Stimulated activated CD8-positive, alpha-beta memory T cell treated with anti-CD3 and anti-CD28 coated beads, Interleukin-4, amount 100 ng/mL, for 1 hour (primary cell): ENCODE results near the gene SLC5A1.

Experiments used
- DNase-seq, 2 donors: peaks; one replicate each; pipeline ENCODE4 v3.0.0-alpha.2; 2020; ENCODE audit warnings: low read depth in 2 of 2, low spot score in 1 of 2

The SLC5A1 gene

DNA sequence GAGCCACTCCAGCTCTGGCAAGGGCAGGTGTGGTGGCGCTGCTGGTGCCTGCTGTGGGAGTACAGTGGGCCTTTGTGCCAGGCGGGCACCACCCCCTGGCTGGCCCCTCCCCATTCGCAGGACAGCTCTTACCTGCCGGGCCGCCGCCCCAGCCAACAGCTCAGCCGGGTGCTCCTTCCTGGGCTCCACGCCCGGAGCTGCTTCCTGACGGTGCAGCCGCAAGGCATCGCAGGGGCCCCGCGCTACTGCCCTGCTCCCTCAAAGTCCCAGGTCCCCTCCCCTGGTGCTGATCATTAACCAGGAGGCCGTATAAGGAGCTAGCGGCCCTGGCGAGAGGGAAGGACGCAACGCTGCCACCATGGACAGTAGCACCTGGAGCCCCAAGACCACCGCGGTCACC lies at the start of gene SLC5A1:
Gene SLC5A1 (plus strand): TSS at position 338 of the 400 bp plus-strand sequence. CDS start 21 bp downstream, at position 359.
- no peak for DNase-seq

DNA sequence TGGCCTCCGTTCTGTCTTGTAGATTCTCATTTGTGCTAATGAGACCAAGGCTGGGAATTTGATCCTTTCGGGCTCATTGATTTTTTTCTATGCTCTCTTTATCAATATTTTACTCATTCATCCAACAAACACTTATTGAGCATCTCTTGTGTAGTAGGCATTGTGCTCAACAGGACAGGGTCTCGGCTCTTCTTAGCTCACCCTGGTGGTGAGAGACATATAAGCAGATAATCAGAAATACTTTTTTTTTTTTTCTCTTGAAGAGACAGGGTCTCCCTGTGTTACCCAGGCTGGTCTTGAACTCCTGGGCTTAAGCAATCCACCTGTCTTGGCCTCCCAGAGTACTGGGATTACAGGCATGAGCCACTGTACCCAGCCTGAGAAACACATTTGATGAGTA lies 48.0 kb upstream of the SLC5A1 start:
- DNase-seq: no peak

DNA sequence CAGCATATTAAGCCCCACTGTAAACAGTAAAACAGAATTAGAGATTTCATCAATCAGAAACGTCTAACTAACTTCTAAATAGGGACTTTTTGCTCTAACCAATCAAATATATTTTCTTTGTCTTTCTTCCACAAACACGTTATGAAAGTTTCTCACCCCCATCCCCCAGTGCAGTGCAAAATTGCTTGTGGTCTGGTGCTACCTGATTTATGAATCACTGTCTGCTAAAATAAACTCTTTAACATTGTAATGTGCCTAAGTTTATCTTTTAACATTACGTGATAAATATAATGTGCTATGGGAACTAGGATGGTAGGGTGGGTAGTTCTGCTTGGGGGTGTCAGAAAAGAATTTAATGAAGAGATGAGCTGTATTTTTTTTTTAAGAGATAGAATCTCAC lies 47.3 kb upstream of the SLC5A1 start:
- no peak for DNase-seq

DNA sequence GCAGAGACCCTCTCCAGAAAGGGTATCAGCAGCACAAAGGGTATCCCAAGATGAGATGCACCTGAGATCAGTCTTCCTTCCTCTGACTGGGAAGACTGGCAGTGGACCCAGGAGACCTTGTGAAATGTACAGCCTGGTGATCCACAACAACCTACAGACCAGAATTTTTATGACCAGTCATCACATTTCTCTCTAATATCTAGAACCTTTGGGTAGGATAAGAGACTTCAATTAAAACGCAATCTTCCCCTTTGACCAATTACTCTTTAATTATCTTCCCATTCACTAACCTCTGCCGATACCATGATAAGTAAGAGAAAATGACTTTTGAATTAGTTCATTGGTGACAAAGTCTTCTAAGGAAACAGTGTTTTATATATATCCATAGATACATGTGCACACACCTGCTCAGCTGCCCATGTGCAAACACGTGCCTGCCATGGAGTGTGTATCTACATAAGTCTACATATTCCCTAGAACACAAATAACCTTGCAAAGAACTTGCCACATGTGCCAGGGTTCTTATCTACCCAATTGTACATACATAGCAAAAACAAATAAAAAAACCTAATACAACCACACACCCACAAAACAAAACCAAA lies 44.2 kb upstream of the SLC5A1 start:
- no peak for DNase-seq

DNA sequence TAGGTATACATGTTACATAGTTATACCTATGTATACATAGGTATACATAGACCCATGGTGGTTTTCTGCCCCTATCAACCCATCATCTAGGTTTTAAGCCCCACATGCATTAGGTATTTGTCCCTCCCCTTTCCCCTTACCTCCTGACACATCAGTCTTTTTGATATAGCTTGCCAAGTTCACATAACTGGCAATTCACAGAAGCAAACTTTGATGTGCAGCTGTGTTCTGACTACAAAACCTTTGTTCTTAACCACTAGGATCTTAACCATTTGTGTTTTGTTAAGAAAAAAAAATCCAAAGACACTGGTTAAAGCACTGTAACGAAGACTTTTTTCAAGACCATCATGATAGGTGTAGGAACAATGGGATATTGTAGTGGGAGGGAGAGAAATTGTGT lies 42.9 kb upstream of the SLC5A1 start:
- DNase-seq: no peak

DNA sequence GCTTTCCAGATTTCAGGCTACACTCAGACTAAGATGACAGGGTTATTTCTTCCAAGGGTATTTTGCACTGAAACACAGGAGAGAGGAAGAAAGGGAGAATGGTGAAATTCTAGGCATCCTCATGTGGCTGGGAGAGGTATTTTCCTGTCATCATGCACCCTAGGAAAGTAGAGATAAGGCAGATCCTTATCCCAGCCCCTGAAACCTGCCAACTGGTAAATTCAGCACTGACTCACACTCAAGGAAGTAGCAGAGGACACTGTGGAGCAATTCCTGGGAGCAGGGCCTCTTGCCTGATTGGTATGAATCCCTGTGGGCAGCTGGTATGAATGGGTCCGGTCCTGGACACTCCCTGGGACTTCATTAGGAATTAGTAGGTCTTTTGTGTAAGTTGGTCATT lies 37.6 kb upstream of the SLC5A1 start:
- DNase-seq: no peak

DNA sequence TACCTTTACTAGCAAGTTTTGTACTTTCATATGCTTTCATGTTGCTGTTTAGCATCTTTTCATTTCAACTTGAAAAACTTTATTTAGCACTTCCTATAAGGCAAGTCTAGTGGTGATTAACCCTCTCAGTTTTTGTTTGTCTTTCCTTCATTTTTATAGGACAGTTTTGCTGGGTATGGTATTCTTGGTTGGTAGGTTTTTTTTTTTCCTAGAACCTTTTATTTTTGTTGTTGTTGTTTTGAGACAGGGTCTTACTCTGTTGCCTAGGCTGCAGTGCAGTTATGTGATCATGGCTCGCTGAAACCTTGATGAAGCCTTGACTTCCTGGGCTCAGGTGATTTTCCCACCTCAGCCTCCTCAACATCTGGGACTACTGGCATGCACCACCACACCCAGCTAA lies 29.9 kb upstream of the SLC5A1 start:
- no peak for DNase-seq

DNA sequence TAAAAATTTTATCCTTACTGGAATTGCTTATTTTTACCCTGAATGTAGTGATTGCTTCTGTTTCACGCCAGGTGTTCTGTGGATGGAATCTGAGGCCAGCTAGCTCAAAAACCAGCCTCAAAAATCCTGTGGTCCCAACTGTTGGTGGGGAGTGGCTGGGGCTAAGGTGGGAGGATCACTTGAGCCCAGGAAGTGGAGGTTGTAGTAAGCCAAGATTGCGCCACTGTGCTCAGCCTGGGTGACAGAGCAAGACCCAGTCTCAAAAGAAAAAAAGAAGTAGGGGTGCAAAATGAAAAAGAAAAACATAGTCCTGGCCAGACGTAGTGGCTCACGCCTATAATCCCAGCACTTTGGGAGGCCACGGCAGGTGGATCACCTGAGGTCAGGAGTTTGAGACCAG lies 27.0 kb upstream of the SLC5A1 start:
- DNase-seq: no peak

DNA sequence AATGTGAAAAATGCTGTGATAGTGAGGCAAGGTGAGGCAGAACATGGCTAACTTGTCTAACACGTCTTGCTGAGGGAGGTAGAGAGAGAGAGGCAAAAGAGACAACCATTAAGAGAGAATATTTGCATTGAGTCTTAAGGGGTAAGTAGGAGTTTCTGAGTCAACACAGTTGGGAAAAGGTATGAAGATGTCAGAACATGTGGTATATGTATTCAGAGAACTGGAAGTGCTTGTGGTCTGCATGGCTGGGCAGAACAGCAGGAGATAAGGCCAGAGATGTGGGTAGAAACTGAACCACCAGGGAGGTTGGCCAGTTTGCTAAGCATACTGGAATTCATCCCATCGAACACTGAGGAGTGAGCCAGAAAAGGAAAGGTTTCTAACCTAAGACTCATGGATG lies 25.0 kb upstream of the SLC5A1 start:
- DNase-seq: no peak

DNA sequence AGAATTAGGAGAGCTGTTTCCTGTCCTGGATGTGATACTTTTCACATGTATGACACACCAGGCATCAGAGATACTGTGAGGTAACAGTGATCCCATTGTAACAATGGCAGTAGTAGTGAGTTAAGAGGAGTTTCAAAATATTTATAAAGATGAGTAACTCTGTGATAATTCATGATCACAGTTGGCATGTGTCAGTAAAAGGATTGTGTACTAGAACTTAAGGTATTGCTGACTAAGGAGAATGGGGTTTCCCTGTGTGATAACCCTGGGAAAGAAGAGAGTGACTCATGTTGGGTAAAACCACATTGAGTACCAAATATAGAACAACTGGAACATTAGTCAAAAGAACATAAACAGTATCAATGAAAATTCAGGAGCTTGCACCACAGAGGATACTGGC lies 22.9 kb upstream of the SLC5A1 start:
- no peak for DNase-seq

DNA sequence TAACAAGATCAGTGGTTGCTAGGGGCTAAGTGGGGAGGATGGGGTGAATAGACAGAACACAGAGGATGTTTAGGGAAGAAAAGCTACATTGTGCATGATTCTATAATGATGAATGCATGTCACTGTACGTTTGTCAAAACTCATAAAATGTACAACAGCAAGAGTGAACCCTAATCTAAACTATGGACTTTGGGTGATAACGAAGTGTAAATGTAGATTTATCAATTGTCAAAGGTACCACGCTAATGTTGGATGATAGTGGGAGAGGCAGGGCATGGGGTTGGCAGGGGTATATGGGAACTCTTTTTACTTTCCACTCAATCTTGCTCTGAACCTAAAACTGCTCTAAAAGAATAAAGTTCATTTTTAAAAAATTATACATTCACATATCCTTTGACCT lies 21.3 kb upstream of the SLC5A1 start:
- DNase-seq: no peak

DNA sequence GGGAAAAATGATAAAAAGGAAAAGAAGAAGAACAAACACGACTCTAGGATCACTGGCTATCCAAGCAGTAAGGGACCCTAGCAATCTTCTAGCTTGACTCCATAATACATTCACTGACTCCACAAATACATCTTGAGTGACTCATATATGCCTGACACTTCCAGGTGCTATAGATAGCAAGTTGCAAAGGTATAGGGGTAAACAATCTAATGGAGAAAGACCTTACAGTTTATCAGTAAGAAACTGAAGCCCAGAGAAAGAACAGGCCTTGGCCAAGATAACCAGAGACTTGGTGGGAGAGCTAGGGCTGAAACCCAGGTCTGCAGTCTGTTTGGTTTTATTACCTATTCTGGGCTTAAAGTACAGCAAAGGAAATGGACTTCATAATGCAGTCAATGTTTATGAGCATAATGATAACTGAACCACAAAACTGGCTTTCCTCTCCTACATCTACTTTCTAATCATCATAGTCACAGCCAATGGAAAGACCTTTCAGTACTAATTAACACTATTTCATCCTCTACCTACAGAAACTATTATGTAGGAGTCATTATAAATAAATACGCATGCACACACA lies 19.7 kb upstream of the SLC5A1 start:
- DNase-seq: no peak

DNA sequence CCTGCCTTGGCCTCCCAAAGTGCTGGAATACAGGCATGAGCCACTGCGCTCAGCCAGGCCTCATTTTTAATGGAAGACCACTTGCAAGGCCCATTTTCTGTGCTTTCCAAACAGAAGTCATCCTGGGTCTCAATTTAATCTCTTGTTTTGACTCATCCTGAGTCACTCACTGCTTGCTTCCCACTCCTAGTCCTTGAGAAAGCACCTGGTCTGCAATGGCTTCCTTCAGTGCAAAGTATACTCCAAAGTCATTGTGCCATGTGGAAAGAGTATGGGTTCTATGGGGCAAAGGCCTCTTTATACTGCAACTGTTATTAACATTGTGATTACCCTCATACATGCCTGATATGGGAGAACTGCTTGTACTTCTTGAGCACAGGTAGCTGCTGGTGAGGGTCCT lies 18.3 kb upstream of the SLC5A1 start:
- no peak for DNase-seq

DNA sequence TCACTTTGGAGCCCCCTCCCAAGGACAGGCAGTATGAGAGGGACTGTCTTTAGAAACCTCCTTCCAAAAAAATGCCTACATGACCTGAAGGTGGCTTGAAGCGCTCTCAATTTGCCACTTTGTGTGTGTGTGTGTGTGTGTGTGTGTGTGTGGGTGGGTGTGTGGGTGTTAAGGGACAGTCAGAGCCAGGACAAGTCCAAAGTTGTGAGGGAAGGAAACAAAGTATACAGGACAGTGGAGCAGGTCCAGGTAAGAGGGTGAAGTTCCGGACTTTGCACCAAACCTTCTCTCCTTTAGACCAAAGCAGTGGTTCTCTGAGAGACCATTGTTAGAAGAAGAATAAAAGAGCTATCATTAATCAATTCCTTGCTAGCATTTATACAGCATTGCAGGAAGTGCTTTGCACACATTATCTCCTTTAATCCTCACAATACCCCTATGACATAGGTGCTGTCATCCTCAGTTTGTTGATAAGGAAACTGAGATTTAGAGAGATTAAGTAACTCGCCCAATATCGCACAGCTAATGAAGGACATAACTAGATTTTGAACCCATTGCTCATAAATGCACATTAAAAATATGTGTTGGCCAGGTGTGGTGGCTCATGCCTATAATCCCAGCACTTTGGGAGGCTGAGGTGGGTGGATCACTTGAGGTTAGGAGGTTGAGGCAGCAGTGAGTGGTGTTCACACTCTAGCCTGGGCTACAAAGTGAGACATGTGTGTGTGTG lies 12.4 kb upstream of the SLC5A1 start:
- no peak for DNase-seq

DNA sequence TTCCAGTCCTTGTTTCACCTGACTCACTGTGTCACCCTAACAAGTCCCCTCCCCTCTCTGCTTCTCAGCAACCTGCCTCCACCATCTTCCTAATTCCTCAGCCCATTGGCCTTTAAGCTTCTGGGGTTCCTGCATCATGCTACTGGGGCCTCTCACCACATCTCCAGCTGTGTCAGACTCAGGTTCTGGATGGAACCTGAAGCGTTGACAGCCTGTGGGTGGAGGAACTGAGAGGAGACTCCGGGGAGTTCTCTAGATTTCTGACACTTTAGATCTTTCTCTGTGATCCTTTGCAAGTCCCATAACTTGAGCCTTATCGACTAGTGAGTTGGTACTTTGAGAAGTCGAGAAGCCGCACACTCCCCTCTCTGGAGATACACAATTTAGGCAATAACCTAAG lies 11.6 kb upstream of the SLC5A1 start:
- no peak for DNase-seq

DNA sequence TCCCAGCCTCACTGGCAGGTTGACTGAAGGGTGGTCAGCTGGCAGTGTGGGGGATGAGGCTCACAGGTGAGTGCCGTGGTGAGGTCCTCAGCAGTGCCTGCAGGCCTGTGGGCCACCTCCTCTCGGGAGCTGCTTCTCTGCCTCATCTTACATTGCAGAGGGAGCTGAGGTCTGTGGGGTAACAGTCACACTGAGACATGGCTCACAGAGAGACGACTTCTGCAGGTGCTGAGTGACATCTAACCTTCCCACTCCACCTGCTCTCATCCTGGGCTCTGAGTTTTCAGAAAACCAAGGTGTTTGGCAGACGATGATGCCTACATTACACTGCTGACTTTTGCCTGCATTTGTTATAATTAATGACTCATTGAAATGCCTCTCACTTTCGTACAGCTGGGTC lies 8.8 kb upstream of the SLC5A1 start:
- no peak for DNase-seq

DNA sequence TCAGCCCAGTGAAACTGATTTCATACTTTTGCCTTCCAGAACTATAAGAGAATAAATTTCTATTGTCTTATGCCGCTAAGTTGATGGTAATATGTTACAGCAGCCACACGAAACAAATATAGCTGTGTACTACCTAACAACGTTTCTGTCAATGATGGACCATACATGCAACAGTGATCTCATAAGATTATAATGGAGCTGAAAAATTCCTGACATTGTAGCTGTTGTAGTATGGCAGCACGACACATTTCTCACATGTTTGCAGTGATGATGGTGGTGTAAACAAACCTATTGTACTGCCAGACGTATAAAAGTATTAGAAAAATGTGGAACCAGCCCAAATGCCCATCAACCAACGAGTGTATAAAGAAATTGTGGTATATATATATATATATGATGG lies 5.8 kb upstream of the SLC5A1 start:
- no peak for DNase-seq

DNA sequence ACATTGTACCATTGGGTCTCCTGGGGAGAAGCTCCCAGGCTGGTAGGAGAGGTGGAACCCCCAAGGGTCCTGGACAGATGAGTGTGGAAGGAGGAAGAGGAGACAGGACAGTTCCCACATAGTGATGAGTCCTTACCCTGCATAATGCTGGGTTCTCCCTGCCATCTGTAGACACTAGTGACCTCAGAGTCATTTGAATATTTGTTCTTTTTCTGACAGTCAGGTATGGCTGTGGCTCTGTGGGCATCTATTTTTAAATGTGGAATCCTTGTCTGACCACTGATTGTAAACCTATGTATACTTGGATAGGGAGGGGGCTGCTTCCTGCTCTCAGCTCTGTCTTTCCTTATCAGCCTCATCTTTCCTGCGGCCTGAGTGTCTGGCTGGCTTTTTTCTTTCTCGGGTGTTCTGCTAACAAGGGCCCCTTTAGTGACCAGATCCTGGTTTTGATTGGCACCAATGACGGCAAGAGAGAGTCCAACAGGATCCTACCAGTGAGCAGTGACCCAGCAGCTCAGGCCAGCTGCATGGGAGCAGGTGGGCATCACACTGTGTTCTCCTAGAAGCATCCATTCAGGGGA lies 2.6 kb upstream of the SLC5A1 start:
- no peak for DNase-seq

DNA sequence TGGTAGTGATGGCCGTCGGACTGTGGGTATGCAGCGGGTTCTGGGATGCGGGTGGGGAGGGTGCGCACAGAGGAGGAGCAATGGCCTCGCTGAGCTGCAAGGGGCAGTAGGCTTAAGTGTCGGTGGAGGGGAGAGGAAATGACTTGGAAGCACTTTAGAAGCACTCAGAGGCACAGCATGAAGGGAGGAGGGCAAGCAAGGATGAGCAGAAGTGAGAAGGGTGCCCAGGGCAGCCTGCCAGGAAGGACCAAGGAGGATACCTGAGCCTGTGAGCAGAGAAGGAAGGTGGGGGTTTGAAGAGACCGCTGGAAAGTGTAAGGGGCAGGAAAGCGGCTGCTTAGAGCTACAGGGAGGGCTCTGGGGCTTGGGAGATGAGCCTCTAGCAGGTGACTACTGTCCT lies 330 bp downstream of the SLC5A1 start:
- DNase-seq: no peak

DNA sequence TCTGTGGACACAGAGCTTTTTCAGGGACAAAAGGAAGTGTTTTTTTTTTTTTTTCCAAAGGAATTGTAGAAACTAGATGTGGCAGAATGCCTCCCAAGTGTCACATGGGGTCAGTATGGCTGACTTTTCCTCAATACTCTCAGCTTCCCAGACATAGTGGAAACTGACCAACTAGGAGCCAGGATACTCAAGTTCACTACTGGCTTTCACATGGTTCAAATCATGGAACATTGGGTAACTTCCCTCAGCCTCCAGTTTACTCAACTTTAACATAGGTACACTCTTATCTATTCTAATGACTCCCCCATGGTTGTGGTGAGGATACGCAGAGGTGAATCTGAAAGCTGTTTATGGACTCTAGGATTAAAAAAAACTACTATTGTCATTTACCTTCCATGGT lies 1.4 kb downstream of the SLC5A1 start:
- DNase-seq: no peak

DNA sequence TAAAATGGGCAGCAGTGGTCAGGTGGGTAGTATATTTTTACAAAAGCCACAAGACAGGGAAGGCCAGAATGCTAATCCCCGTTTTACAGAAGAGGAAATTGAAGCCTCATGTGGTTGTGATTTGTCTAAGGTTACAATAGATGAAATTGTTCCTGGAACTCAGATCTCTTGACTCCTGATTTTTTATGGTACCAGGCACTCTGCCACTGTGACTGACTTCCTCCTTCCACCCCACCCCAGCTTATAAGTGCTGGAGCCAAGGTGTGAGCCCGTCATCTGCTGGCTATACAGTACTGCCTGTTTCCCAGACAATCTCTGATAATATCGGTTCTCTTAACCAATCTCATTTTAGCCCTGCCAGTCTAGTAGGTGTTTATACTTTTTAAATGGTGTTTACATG lies 1.9 kb downstream of the SLC5A1 start:
- DNase-seq: no peak

DNA sequence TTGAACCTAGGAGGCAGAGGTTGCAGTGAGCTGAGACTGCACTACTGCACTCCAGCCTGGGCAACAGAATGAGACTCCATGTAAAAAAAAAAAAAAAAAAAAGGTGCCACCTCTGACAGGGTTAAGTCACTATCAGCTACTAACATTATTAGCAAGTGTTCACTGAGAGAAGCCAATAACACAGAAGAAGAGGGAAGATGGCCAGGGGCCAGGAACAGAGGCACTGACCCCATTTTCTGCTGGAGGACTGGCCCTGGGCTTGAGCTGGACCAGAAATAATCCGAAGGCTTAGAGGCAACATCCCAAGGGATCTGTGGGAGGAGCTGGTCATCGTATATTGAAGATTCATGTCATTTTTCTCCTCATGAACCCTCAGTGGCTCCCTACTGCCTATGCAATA lies 5.0 kb downstream of the SLC5A1 start:
- DNase-seq: no peak
